Stimulated activated CD8-positive, alpha-beta memory T cell treated with anti-CD3 and anti-CD28 coated beads, Interleukin-4, amount 100 ng/mL, for 4 hours (primary cell): ENCODE measurements around the gene MED10.

Source experiments
- DNase-seq, 2 donors: peaks; one replicate each; pipeline ENCODE4 v3.0.0-alpha.2; 2020; ENCODE audit warnings: low read depth in 2 of 2, low spot score in 1 of 2

The MED10 gene

DNA sequence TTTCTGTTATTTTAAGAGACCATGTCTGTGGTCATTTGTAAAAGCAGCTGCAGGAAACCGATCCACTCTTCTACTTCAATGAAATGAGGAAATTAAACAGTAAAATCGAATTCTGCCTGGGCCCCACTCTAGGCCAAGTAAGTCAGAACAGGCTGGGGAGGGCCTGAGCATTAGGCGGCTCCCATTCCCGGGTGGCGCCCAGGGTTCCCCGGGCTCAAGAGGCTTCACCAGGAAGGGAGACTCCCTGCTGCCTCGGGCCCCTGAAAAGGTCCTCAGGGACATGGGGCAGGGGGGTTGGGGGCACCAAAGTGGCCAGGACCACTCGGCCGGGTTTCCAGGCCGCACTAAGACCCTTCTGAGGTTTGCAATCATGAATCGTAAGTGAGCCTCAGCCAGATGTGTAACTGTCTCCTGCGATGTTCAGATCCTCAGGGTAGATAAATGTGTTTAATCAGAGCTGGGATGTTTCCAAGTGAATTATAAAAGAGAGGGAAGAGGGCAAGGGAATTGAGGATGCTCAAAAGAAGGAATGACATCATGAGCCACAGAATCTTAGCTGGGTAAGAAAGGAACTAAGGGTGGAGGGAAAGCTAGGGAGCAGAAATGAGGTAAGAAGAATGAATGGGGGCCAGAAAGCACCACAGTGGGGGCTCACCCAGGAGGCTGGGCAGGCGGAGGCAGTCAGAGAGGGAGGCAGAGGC lies 24.6 kb downstream of the MED10 start:
- no peak for DNase-seq

DNA sequence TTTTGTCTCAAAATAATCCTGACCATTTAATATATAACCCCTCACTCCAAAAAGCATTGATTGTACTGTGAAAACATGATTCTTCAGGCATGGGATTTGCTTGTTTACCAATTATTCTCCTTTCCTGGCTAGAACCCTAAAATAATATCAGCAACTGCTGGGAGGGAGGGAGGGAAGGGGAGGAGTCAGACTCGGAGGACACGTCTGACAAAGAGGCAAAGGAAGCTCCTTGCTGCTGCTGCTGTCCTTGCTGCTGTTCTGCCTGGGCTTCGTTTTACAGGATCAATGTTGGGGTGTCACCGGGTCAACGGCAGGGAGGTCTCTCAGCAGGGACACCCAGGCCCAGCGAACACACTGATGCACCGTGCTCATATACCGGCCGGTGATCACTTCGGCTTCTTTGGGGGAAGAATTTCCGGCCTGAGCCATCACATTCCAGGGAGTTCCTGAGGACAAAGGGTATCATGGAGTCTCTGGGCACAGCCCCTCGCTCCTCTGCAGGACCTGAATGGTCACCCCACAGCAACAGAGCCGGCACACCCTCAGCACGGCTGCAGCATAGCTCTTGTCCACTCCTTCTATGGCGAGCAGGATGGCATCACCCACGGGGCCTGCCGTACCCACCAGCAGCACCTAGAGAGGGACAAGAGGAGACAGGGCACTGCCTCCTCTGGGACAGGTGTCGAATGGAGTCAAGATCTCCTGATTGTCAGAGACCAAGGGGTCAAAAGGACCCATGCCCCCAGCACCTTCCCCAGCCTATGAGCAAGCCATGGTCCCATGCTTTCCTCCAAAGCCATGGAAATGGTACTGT lies 27.9 kb downstream of the MED10 start:
- no peak for DNase-seq

DNA sequence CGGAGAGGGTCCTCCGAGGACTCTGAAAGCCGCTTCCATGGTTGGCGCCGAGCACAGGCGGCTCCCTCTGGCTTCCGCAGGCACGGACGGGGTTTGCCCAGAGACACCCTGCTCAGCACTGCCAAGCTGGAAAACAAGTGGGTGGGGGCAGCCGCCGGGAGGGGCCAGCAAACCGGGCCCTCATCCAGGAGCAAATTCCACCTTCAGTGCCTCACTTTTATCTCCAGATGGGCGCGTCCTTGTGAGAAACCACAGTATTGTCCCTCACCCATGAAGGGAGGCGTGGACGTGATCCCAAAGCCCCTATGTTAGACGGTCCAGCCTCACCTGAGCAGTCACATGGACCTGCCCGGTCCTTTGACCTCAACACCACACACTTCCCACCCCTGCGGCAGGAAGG lies 29.0 kb downstream of the MED10 start:
- DNase-seq: no peak

DNA sequence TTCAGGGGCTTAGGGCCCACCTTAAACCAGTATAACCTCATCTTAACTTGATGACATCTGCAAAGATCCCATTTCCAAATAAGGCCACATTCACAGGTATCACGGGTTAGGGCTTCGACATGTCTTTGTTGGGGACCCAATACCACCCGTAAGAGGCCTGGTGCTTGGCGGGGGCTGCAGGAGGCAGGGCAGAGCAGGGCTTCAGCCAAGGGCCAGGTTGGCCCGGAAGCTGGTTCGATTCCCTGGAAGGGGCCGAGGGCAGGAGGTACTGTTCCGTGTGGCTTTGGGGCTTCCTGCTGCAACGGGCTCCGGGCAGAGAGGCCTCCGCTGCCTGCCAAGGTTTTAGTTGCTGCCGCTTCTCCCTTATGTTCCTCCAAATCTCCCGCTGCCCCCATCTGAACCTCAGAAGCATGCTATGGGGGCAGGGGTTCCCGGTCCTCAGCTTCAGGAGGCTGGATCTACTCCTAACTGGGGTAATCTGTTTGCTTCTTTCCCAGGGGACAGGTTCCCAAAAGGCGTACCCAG lies 29.8 kb downstream of the MED10 start:
- no peak for DNase-seq

DNA sequence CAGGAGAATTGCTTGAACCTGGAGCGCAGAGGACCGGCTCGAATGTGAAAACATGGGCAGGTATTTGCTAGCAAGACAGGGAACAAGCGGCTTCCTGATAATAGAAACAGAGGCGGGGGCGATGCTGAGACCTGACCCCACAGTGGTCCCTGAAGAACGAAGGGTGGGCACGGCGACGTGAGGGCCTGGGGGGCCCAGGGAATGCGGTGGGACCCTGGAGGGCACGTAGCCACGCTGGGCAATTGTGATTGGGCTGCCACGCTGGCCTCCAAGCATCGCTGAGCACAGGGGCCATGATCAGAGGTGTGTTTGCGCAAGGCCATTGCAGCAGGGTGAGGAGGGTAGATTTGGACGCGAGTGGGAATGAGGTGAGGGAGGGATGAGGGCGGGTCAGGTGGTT lies 30.7 kb downstream of the MED10 start:
- no peak for DNase-seq

DNA sequence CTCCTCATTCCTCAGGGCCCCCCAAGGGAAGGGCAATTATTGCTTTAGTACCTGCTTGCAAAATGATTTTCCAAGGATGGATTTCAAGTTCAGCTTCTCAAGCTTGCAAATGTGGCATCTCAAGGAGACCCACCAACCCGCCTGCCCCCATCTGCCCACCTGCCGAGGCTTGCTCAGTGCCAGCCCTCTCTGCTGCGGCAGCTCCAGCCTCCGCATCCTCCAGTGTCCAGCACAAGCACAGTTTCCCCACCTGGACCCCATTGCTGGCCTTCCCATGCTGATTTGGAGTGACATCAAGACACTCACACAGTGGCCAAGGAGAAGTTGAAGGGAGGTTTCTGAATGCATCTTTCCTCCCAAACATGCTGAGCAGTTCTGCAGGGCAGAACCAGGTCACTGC lies 31.2 kb downstream of the MED10 start:
- no peak for DNase-seq

DNA sequence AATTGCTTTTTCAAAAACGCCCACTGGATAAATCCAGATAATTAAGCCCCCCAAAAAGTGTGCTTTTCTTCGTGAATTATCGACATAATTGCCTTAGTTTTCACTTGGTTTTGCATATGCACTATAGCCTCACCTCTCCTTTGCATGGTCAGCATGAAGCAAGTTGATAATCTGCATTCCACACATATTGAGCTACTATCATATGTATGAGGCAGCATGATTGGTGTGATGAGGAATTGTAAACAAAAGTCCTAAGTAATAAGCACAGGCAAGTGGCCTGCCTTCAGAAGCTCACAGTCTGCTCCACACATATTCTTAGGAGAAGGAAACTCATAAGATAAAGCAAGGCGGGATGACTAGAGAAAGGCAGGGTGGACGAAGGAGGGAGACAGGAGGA lies 33.8 kb downstream of the MED10 start:
- no peak for DNase-seq

DNA sequence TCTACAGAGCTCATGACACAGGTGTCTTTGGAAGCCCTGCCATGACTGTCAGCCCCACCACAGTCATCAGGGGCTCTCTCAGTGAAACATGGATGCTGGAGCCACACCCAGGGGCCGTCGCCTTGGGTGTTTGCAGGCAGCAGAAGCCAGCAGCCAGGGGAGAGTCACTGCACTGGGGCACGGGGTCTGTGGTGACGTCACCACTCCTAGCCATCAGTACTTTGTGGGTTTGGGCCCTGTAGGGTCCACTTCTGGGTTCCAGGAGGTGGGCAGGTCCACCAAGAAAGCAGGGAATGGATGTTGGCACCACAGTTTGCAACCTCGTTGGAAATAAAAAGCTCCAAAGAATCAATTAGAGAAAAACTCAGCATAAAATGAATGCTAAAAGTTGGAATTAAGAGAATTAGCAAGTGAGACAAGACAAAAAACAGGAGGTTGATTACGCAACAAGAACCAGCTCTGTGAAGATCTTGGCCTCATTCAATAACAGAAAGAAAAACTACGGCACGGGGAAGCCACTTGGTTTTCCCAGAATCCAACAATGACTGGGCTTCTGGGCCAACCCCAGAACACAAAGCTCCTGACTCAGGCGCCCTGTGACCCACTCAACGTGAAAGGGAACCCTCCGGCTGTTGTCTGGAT lies 34.3 kb downstream of the MED10 start:
- DNase-seq: no peak

DNA sequence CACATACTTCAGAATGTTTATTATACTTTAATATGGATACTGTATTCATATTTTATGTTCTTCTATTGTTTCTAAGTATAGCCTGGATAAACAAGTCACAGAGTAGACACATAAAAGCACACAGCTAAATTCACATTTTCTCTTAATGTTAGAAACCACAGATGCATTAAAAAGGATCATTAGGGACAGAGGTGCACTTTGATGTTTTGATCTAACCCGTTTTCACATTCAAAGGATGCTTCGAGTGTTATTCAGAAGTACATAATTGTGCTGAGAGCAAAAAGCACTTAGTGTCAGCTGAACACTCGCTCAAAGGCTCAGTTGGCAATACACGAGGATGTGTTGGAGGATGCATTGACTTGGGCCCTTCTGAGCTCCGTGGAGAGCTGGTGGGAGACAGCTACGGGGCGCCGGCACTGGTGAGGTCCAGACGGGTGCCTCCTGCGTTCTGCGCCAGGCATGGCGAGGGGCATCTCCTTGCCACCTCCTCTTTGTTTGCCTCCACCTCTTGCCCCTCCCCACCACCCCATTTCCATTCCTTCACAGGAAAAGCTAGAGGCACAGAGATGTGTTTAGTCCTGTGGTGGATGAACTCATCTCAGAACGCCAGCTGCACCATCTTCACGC lies 35.5 kb downstream of the MED10 start:
- no peak for DNase-seq

DNA sequence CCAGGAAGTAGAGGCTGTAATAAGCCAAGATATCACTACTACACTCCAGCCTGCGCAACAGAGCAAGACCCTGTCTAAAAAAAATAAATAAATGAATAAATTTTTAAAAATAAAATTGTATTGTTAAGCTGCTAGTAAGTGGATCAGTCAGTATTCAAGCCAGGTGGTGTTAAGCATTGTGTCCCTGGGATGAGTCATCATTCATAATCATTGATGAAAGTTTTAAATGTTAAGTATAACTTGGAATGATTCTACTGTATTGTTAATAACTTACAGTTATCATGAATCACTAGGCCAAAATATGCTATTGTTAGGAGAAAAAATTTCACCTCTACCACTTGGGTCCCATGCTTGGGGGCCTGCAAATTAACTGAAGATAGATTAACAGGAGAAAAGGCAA lies 38.2 kb downstream of the MED10 start:
- DNase-seq: no peak

DNA sequence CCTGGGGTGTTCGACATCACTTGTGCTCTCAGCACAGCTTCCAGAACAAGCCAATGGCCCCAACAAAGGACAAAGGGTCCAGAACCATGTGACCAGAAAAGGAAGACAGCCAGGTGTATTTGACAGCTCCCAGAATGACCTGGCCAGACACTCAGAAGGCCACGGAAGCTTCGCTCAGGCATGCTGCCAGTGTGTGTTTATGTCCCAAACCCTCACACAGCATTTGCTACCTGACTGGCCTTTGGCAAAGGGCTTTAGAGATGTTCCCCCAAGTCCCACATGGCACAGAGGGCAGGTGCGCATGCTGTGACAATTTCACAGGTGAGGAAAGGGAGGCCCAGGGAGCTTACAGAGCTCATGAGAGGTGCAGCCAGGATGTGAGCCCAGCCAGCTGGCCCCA lies 39.5 kb downstream of the MED10 start:
- no peak for DNase-seq

DNA sequence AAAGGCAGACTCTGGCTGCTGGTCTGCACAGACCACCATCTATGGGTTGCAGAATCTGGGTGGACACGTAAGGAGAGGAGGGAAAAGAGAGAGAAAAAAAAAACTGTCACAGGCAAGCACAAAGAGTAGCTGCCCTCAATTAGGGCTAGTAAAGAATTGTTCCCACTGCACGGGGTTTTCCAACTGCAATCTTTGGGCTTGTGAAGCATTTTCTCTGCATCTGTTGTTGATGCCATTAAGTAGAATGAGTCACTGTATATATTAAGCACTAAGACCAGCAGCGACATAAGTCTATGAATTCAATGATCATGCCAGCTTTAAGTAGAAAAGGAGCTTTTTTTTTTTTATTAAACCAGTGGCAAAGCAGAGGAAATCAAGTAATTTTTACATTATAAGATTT lies 40.2 kb downstream of the MED10 start:
- no peak for DNase-seq

DNA sequence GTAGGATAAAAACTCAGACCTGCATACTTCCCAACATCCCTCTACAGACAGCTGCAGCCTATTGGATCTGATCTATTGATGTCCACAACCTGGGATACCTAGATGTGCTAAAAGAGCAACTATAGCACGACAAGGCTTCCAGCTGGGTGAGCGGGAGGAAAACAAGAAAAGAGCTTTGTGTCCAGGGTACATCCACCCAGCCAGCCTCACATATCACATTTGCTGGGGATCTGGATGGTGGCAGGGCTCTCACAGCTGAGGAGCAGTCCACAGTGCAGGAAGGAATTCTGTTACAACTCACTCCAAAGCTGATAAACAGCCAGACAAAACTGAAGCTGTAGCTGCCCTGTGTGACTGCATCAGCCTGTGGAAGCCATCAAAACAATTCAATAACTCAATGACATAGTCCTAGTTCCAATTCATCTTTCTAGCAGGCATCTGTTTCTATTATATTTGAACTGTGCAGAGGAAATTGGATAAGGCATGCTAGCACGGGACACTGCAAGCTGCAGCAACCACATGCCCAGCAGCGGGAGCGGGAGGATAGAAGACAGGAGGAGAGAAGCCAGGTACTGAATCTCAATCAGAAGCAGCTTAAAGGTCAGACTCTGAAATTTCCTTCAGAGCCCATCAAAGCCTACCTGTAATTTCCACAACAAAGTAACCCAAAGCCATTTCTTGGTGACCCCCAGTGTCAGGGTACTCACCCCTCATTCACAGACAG lies 45.0 kb downstream of the MED10 start:
- DNase-seq: no peak

DNA sequence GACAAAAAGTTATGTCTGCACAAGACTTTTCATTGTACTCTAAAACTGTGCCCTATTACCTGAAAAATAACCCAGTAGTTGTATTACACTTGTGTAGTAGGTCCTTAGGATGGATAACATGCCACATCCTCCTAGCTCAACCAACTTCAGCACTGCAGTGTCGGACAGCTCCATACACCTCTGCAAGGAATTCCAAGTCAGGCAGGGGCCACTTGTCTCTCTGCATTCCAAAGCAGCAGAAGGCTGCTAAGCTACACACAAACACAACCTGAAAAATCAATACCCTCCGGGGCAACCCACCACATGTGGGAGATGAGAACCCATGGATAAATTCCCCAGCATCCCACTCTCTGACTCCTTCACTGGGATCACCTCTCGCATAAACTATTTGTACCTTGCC lies 50.2 kb downstream of the MED10 start:
- DNase-seq: no peak

DNA sequence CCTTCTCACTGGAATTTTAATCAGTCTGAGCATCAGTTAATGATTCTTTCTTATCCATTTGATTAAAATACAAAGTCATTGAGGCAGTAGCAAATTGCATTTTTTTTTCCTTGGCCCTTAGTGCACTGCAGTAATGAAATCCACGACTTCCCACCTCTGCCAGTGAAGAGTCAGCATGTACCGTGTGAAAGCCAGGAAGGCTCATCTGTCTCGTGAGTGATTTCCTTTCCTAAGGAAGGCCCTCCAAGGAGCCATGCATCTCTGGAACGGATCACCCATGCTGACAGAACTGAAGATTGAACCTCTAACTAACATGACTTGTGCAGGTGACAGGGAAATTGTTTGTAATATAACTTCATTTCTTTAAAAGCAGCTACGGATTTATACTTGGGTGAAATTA lies 51.6 kb downstream of the MED10 start:
- no peak for DNase-seq

DNA sequence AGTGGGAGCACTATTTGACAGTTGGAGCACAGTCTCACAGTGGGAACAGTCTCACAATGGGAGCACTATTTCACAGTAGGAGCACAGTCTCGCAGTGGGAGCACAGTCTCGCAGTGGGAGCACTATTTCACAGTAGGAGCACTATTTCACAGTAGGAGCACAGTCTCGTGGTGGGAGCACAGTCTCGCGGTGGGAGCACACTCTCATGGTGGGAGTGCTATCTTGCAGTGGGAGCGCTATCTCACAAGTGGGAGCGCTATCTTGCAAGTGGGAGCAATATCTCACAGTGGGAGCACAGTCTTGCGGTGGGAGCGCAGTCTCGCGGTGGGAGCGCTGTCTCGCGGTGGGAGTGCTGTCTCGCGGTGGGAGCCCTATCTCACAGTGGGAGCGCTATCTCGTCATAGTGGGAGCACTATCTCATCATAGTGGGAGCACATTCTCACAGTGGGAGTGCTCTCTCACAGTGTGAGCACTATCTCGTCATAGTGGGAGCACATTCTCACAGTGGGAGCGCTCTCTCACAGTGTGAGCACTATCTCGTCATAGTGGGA lies 56.1 kb downstream of the MED10 start:
- DNase-seq: no peak
